Activated CD4-positive, alpha-beta memory T cell treated with anti-CD3 and anti-CD28 coated beads for 36 hours (primary cell): ENCODE measurements around the gene IDUA. TPM values are rescaled to one million over a fixed set of nuclear protein-coding genes. Genes with fewer than 3 reads are reported as not detected.

ENCODE experiments used
- CTCF ChIA-PET: fragments of 350-600 bp; sonication (Branson Sonifier 250); formaldehyde crosslinking; loops from one replicate; lab custom pipeline; 2021; ENCODE audit warnings: antibody characterized with exemption, inconsistent platforms; lab: Charles Lee
- POLR2A ChIA-PET: fragments of 350-600 bp; sonication (Branson Sonifier 250); formaldehyde crosslinking; loops from one replicate; lab custom pipeline; 2021; ENCODE audit warnings: antibody characterized with exemption; lab: Charles Lee
- DNase-seq: peaks from one replicate; pipeline ENCODE4 v3.0.0-alpha.2; 2020
- H3K27ac Mint-ChIP-seq: one replicate; pipeline ENCODE4 v1.8.0; 2021; ENCODE audit warnings: mixed read lengths
- H3K27me3 Mint-ChIP-seq: one replicate; pipeline ENCODE4 v1.8.0; 2021; ENCODE audit warnings: mixed read lengths
- H3K36me3 Mint-ChIP-seq: one replicate; pipeline ENCODE4 v1.8.0; 2021; ENCODE audit warnings: mixed read lengths
- H3K4me1 Mint-ChIP-seq: one replicate; pipeline ENCODE4 v1.8.0; 2021; ENCODE audit warnings: low read depth, mixed read lengths
- H3K4me3 Mint-ChIP-seq: one replicate; pipeline ENCODE4 v1.8.0; 2021; ENCODE audit warnings: mild to moderate bottlenecking, mixed read lengths
- H3K9me3 Mint-ChIP-seq: one replicate; pipeline ENCODE4 v1.8.0; 2021; ENCODE audit warnings: mixed read lengths
- intact Hi-C: fragments of 100-400 bp; cut with micrococcal nuclease; formaldehyde crosslinking; loops from one replicate; pipeline ENCODE4 v1.15.1; 2023
- total RNA-seq, 2 experiments: library from RNA; stranded (reverse); gene quantifications; one replicate each; pipeline ENCODE4 v1.2.3, GENCODE V29; 2021

The IDUA gene
- total RNA-seq, 2 experiments from 2014 or later: 9.0 to 10.1 TPM

DNA sequence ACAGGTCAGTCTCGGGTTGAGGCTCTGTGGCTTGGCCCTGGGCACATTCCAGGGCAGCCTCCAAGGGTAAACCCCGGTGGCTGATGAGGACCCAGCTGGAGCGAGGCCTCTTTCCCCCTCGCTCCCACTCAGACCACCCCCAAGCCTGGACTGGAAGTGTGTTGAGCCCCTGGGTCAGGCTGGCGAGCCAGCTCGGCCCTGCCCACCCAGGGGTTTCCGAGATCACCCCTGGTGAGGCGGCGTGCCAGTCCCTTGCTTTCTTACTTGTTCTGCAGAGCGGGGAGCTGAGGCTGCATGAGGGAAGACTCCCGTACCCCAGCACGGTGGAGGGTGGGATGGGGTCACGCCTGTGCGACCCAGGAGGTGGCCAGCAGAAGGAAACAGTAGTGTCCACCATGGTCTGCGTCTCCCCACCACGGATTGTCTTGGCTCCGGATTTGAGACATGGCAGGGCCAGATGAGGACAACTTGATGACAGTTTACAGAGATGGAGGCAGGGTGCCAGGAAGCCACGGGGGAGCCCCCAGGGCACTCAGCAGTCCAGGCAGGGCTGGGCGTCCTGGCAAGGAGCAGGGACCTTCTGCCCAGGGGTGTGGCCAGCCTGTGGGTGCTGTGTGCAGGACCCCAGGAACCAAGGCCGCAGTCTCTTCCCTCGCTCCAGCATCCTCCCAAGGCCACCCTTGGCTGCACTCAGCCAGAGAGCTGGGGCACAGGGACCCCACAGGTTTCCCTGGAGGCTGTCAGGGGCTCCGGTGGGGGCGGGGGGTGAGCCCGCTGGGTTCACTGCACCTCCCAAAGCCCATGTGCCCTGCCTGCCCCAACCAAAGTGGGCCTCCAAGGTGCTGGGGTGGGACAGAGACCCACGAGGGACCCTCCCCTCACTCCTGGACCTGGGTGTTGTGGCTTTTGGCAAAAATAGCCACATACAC is 18.0 kb downstream of the IDUA start:
- CTCF ChIA-PET: interaction anchor here (0.6 kb wide), 1 partner anchor 106 kb away, joined by 4 read pairs; no protein-coding TSS in a partner anchor
- Mint-ChIP-seq H3K27ac (no peak overlapping the region), H3K4me1 (peaks cover 5% of the 10 kb centered on the region), H3K36me3 (no peaks in the 10 kb centered on the region), H3K9me3 (no peaks in the 10 kb centered on the region), H3K27me3 (peaks cover 57% of the 10 kb centered on the region), H3K4me3 (no peak overlapping the region)
- intact Hi-C loops: no loop called here
- DNase-seq: no peak
- POLR2A ChIA-PET: no interaction called here

DNA sequence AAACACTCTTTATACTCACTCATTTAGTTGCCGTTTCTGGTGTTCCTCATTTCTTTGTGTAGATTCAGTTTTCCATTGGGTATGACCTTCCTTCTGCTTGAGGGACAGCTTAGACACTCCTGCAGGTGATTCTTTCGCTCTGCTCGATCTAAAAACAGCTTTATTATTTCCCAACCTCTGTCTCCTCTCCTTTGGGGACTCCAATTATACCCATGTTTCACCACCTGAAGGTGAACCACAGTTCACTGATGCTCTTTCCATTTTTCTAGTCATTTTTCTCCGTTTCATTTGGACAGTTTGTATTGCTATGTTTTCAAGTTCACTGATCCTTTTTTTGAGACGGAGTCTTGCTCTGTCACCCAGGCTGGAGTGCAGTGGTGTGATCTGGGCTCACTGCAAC is 20.0 kb downstream of the IDUA start:
- peaks cover 46% of the 10 kb centered on the region for H3K27me3 Mint-ChIP-seq
- H3K4me1 Mint-ChIP-seq: peaks cover 10% of the 10 kb centered on the region
- ChIA-PET POLR2A (no interaction called here), CTCF (interaction anchor here (0.7 kb wide), 1 partner anchor 9 kb away, joined by 3 read pairs; no protein-coding TSS in a partner anchor)
- H3K36me3 Mint-ChIP-seq: no peaks in the 10 kb centered on the region
- no peak overlapping the region for H3K4me3 Mint-ChIP-seq
- no peak for DNase-seq
- H3K9me3 Mint-ChIP-seq: no peaks in the 10 kb centered on the region
- no peak overlapping the region for H3K27ac Mint-ChIP-seq
- intact Hi-C loops: no loop called here

DNA sequence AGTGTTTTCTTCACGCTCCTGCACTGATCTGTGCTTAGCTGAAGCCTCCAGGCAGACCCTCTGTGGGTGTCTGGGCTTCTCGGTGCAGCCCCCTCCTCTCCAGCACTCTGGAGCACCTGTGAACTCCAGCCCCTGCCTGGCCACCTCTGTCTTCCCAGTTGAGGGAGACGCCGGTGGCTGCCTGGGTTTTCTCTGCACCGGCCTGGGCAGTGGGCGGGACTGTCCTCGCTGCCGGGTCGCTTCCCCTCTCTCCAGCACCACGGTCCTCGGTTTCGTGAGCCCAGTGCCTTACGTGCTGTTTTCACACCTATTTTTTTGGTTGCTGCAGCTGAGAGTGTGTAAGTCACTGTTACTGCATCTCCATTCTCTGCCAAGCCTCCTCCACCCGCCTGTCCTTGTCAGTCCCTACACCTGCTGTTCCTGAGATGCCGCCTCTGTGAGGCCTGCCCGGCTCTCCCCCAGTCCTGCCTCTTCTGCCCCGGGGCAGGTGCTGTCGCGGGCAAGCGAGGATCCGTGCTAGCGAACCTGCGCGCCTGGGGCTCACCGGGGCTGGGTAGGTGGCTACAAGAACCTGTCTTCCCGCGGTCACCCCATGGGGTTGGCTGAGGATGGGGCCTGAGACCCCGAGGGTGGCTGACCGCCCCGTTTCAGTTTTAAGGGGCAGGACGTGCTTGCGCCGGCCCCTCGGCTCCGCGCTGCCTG is 22.1 kb downstream of the IDUA start:
- intact Hi-C loops: no loop called here
- no peaks in the 10 kb centered on the region for H3K9me3 Mint-ChIP-seq
- peak overlapping the region; percentile 60 for H3K4me3 Mint-ChIP-seq
- no peak overlapping the region for H3K27ac Mint-ChIP-seq
- peaks cover 38% of the 10 kb centered on the region for H3K27me3 Mint-ChIP-seq
- peaks cover 10% of the 10 kb centered on the region for H3K4me1 Mint-ChIP-seq
- CTCF ChIA-PET: no interaction called here
- DNase-seq: peak; percentile 42
- POLR2A ChIA-PET: no interaction called here
- no peaks in the 10 kb centered on the region for H3K36me3 Mint-ChIP-seq

DNA sequence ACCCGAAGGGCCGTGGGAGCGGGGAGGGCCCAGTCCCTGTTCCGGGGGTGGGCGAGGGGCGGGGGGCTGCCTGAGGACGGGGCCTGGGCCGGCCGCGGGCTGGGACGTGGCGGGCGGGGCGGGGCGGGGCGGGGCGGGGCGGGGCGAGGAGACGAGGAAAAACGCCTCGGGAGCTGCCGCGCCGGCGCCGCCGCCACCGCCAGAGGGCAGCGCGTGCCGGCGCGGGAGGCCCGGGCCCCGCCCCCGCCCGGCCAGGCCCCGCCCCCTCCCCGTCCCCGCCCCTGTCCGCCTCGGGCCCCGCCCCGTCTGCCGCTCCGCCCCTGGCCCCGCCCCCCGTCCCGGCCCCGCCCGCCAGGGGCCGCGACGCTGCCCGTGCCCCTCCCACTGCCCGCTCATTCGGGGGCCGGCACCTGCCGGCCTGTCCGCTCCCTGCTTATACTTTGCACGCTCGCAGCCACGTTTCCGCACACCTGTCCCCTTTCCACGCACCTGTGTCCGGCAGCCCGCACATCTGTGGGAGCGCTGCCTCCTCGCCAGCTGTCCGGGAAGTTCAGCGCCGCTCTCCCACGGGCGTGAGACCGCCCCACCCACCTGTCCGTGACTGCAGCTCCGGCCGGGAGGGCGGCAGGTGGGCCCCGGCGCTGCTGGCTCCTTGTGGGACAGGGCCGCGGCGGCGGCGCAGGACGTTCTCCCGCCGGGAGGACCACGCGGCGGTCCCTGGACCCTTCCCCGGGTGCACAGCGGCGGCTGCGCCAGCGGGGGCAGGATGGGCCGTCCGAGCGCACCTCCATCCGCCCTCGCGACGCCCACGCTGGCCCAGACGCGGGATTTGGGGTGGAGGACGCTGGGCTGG is 22.9 kb downstream of the IDUA start:
- CTCF ChIA-PET: interaction anchor here (0.9 to 1.0 kb wide), 2 partner anchors 46 to 267 kb away, joined by 3 to 5 read pairs; no protein-coding TSS in a partner anchor
- Mint-ChIP-seq H3K27me3 (peaks cover 31% of the 10 kb centered on the region), H3K36me3 (no peaks in the 10 kb centered on the region), H3K27ac (no peak overlapping the region), H3K4me1 (peaks cover 10% of the 10 kb centered on the region), H3K4me3 (peak overlapping the region; percentile 70), H3K9me3 (no peaks in the 10 kb centered on the region)
- DNase-seq: peak; percentile 80
- POLR2A ChIA-PET: interaction anchor here (0.9 to 1.0 kb wide), 2 partner anchors 23 to 239 kb away, joined by 3 read pairs; partner anchors contain the start of gene IDUA
- intact Hi-C loops: loop anchor here (1.0 to 5.0 kb wide), 5 partner anchors 77 to 337 kb away; partner anchors contain the start of genes CTBP1, GAK, MAEA and TMEM175

DNA sequence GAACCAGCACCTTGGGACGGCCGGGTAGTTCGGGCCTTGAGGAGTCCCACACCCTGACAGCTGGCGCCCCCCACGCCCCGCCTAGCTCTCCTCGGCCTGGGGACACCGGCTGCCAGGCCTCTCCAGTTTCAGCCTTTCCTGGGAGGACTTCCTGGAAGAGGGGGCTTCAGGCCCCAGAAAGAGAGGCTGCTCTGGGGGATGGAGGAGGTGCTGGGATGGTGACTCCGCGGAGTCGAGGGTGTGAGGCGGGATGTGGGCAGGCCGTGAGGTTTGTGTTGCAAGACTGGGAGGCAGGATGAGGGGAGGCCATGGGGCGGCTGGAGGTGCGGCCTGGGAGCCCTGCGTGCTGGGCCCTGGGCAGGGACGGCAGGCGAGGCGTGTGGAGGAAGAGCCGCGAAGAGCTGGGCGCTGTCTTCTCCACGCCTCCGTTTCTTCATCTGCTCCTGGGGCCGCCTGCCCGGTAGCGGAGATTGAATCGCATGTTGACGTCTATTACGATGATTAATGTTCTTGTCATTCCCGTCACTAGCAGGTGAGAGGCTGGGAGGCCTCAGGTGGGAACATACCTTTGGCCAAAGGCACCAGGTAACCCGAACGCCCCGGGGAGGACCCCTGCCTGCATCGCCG is 23.7 kb downstream of the IDUA start:
- ChIA-PET CTCF (interaction anchor here (0.9 to 1.0 kb wide), 3 partner anchors 11 to 268 kb away, joined by 3 to 5 read pairs (median 3); no protein-coding TSS in a partner anchor), POLR2A (interaction anchor here (0.9 to 1.0 kb wide), 2 partner anchors 24 to 238 kb away, joined by 3 read pairs; partner anchors contain the start of gene IDUA)
- intact Hi-C loops: loop anchor here (1.0 to 5.0 kb wide), 7 partner anchors 37 to 336 kb away; partner anchors contain the start of genes CTBP1, DGKQ, GAK and MAEA
- DNase-seq: peak; percentile 89
- H3K4me1 Mint-ChIP-seq: peaks cover 10% of the 10 kb centered on the region
- no peaks in the 10 kb centered on the region for H3K36me3 Mint-ChIP-seq
- H3K27ac Mint-ChIP-seq: peak overlapping the region; percentile 76
- H3K27me3 Mint-ChIP-seq: peaks cover 30% of the 10 kb centered on the region
- peak overlapping the region; percentile 69 for H3K4me3 Mint-ChIP-seq
- no peaks in the 10 kb centered on the region for H3K9me3 Mint-ChIP-seq

DNA sequence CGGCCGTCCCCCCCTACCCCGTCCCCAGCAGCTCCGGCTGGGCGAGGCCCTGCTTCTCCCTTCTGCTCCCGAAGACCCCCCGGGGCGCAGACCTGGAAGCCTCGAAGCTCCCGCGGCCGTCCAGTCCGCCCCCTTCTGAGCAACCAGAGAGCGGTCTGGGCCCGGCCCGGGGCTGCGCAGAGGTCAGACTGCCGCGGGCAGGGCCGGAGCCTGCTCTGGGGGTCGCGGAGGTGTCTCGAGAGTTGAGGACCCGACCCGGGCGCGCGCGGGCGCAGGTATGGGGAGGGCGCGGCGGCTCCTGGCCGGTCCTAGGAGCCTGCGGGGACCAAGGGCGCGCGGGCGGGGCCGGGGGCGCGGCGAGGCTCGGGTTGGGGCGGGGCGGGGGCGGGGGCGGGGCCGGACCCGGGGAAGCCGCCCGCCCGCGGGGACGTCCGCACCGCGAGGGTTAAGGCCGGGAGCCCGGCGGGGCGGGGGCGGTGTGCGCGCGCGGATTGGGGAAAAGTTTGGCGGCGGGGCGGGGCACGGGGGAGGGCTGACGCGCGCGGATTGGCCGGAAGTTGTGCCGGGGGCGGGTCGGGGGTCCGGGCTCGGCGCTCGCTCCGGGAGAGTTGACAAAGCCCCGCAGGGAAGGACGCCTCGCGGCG is 24.3 kb downstream of the IDUA start, which contains the start of gene FGFRL1:
FGFRL1 (plus strand) TSS at position 605 of the 644 bp plus-strand sequence. CDS start 860 bp downstream, outside the sequence.
- Mint-ChIP-seq H3K27me3 (peaks cover 27% of the 10 kb centered on the region), H3K4me3 (peak within 1 kb of the TSS; percentile 69), H3K27ac (peak within 1 kb of the TSS; percentile 76), H3K9me3 (no peaks in the 10 kb centered on the region), H3K4me1 (peaks cover 10% of the 10 kb centered on the region), H3K36me3 (no peaks in the 10 kb centered on the region)
- peak; percentile 95 for DNase-seq
- intact Hi-C loops: loop anchor here (1.0 to 5.0 kb wide), 6 partner anchors 38 to 336 kb away; partner anchors contain the start of genes CTBP1, DGKQ, GAK and MAEA
- CTCF ChIA-PET: interaction anchor here (0.9 to 1.0 kb wide), 2 partner anchors 12 to 269 kb away, joined by 3 to 5 read pairs; no protein-coding TSS in a partner anchor
- POLR2A ChIA-PET: no interaction called here

DNA sequence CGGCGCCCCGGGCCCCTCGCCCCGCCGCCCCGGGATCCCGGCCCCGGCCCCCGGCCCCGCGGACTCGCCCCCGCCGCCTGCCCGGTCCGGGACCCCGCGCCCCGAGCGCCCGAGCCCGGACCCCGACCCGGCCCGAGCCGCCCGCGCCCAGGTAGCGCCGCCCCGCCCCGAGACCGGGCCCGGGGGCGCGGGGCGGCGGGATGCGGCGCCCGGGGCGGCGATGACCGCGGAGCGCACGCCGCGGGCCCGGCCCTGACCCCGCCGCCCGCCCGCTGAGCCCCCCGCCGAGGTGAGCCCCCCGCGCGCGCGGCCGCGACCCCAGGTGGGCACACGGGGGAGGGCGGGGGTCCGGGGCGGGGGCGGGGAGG is 24.8 kb downstream of the IDUA start:
- Mint-ChIP-seq H3K36me3 (no peaks in the 10 kb centered on the region), H3K9me3 (no peaks in the 10 kb centered on the region), H3K27me3 (peaks cover 24% of the 10 kb centered on the region), H3K4me1 (peaks cover 10% of the 10 kb centered on the region), H3K4me3 (no peak overlapping the region), H3K27ac (no peak overlapping the region)
- DNase-seq: no peak
- intact Hi-C loops: loop anchor here (1.0 to 5.0 kb wide), 6 partner anchors 38 to 335 kb away; partner anchors contain the start of genes CTBP1, DGKQ, GAK and MAEA
- POLR2A ChIA-PET: no interaction called here
- CTCF ChIA-PET: no interaction called here

DNA sequence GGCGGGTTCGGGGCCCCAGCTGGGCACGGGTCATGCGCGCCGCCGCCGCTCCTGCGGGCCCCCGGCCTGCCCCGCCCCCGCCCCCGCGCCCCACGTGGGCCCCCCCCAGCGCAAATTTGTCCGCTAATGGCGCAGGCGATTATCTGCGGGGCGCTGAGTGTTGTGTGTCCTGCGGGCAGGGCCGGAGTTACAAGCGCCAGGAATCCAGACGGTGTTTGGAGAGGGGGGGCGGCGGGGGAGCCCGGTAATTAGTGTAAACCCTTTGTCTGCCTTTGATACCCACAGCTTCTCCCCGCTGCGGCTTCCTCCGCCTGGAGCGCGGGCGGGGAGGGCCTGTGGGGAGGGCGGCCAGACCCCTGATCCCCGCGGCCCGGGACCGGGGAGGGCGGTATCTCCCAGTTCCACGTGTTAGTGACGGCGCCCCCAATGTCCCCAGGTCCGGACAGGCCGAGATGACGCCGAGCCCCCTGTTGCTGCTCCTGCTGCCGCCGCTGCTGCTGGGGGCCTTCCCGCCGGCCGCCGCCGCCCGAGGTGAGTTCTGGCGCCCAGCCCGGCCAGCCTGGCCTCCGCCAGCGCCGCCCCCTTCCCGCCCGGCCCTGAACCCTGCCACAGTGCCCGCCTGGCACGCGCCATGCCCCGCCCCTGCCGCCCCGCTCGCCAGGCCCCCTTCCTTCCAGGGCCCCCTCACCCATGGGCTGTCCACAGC is 25.3 kb downstream of the IDUA start:
- peaks cover 10% of the 10 kb centered on the region for H3K4me1 Mint-ChIP-seq
- peaks cover 18% of the 10 kb centered on the region for H3K27me3 Mint-ChIP-seq
- no peaks in the 10 kb centered on the region for H3K9me3 Mint-ChIP-seq
- no peak overlapping the region for H3K27ac Mint-ChIP-seq
- CTCF ChIA-PET: no interaction called here
- no peaks in the 10 kb centered on the region for H3K36me3 Mint-ChIP-seq
- POLR2A ChIA-PET: no interaction called here
- peak; percentile 48 for DNase-seq
- intact Hi-C loops: loop anchor here (5.0 kb wide), 2 partner anchors 80 to 275 kb away; partner anchors contain the start of genes GAK, MAEA and TMEM175
- H3K4me3 Mint-ChIP-seq: peak overlapping the region; percentile 59

DNA sequence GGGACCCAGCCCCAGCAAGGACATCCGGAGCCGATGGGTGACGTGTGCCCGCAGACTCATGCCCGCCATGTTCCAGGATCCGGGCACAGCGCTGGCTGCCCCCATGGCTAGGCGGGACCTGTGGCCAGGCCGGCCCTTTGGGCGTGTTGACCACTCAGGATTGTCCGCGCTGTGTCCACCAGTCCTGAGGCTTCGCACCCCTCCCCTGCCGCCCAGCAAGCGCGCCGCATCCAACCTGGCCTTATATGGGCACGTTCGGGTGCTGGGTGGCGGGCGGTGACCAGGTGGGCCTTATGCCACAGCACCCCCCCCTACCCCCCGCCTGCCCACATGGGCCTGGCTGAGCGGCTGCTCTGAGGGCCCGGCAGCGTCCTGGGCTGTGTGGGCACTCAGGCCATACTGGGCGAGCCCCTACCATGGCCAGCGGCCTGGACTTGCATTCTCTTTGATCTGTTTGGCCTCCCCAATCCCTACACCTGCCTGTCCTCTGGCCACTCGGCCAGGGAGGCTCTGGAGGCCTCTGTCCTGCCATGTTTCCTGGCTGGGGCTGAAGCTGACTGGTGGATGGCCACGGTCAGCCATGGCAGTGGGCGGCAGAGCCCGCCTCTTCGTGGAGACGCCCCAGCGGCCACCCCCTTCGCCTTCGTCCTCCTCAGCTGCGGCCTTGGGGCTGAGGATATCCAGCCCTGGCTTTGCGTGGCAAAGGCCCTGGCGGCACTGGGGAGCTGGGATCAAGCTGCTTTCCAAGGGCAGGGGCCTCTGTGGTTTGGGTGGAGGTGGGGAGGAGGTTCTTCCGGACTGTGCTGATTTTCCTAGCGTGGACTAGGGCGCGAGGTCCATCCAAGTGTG is 26.6 kb downstream of the IDUA start:
- intact Hi-C loops: loop anchor here (5.0 kb wide), 2 partner anchors 81 to 274 kb away; partner anchors contain the start of genes GAK, MAEA and TMEM175
- Mint-ChIP-seq H3K27ac (no peak overlapping the region), H3K4me1 (peaks cover 10% of the 10 kb centered on the region), H3K36me3 (no peaks in the 10 kb centered on the region), H3K9me3 (no peaks in the 10 kb centered on the region), H3K27me3 (peaks cover 7% of the 10 kb centered on the region), H3K4me3 (no peak overlapping the region)
- DNase-seq: no peak
- POLR2A ChIA-PET: no interaction called here
- CTCF ChIA-PET: no interaction called here
